Left lung (tissue), 10 donors: ENCODE data around the gene FAM89B. TPM values are rescaled to one million over a fixed set of nuclear protein-coding genes. Genes with fewer than 3 reads are reported as not detected.

Experiments used
- ATAC-seq: fragments of 200-7000 bp; cut with Tn5 transposase; one replicate; pipeline ENCODE4 v1.9.1; 2020; ENCODE audit warnings: moderate library complexity
- DNase-seq, 4 donors: peaks; one replicate each; pipeline ENCODE4 v3.0.0-alpha.2; 2013 to 2020
- H3K27ac ChIP-seq, 2 donors: fragments of 200-600 bp; sonication (generic) in 1 of 2; one replicate each; pipeline versions ENCODE4 v1.5.0 to v1.8.0; 2020 to 2021
- H3K27me3 ChIP-seq, 2 donors: fragments of 200-600 bp; sonication (generic) in 1 of 2; one replicate each; pipeline versions ENCODE4 v1.5.0 to v1.8.0; 2020 to 2021
- H3K36me3 ChIP-seq, 2 donors: fragments of 200-600 bp; sonication (generic) in 1 of 2; one replicate each; pipeline versions ENCODE4 v1.5.0 to v1.8.0; 2020 to 2021
- H3K4me1 ChIP-seq, 2 donors: fragments of 200-600 bp; one replicate each; pipeline ENCODE4 v1.8.0; 2021
- H3K4me3 ChIP-seq, 2 donors: fragments of 200-600 bp; sonication (generic) in 1 of 2; one replicate each; pipeline versions ENCODE4 v1.5.0 to v1.8.0; 2020 to 2021; ENCODE audit warnings: mild to moderate bottlenecking in 1 of 2
- H3K9me3 ChIP-seq, 2 donors: fragments of 200-600 bp; sonication (generic) in 1 of 2; one replicate each; pipeline versions ENCODE4 v1.5.0 to v1.8.0; 2020 to 2021
- CTCF ChIP-seq, 2 donors: fragments of 200-600 bp; sonication (generic) in 1 of 2; IDR thresholded peaks; one replicate each; pipeline versions ENCODE4 v1.5.0 to v1.8.0; 2021; ENCODE audit warnings: antibody characterized with exemption in 2 of 2
- intact Hi-C, 2 donors: fragments of 100-400 bp; cut with DNase I; formaldehyde crosslinking; loops; one replicate each; pipeline versions ENCODE4 v1.11.2 to v1.14.2; 2022
- polyA plus RNA-seq, 6 donors: library from polyadenylated mRNA; unstranded; fragments of 120-200 nt; gene quantifications; one replicate each; pipeline ENCODE4 v1.2.1, GENCODE V29; 2013; ENCODE audit not compliant: insufficient read length in 6 of 6
- total RNA-seq, 2 donors: library from RNA; stranded (reverse); fragmentation: NEBNext Ultra II Directional; extraction: Animal tissue kit (Norgen Biotek cat#: 25700); gene quantifications; one replicate each; pipeline ENCODE4 v1.2.1, GENCODE V29; 2021
- donor health status: DM: no; HTN: yes; CAD: no.
- donor health status: DM: no; HTN: no; CAD: no.

Gene FAM89B
- total and polyA plus RNA-seq, 8 donors, result 20.7 to 57.5 (median 34.9) TPM

GRCh38 chr11:65619281-65619928 lies 47.1 kb downstream of the FAM89B start:
- DNase-seq (peak in 1 of 4 donors; percentile 79), ATAC-seq (no peak)
- H3K4me1 ChIP-seq, result peaks cover 11 to 21% of the 10 kb centered on the region in 2 donors
- H3K36me3 ChIP-seq, result peaks cover 0 to 74% of the 10 kb centered on the region in 2 donors
- H3K4me3 ChIP-seq, result no peak overlapping the region
- no peak for TF ChIP-seq CTCF (IDR thresholded peaks at IDR 0.05)
- H3K9me3 ChIP-seq, result no peaks in the 10 kb centered on the region
- intact Hi-C loops, result no loop called here
- no peak overlapping the region for H3K27ac ChIP-seq
- H3K27me3 ChIP-seq, result no peaks in the 10 kb centered on the region

- H3K4me1 ChIP-seq, result peaks cover 11 to 21% of the 10 kb centered on the region in 2 donors
- ATAC-seq, result peak; percentile 41
- no peak overlapping the region for H3K4me3 ChIP-seq
- peak in 1 of 4 donors; percentile 76 for DNase-seq
- no peaks in the 10 kb centered on the region for H3K27me3 ChIP-seq
- H3K27ac ChIP-seq, result no peak overlapping the region
- H3K36me3 ChIP-seq, result peaks cover 0 to 86% of the 10 kb centered on the region in 2 donors
- no peak for TF ChIP-seq CTCF (IDR thresholded peaks at IDR 0.05)
- no peaks in the 10 kb centered on the region for H3K9me3 ChIP-seq
- intact Hi-C loops, result loop anchor here in 1 of 2 donors (10.0 kb wide), 1 partner anchor 84 kb away; no protein-coding TSS in a partner anchor
Measured at GRCh38 chr11:65620666-65621065, 48.3 kb downstream of the FAM89B start.

DNA sequence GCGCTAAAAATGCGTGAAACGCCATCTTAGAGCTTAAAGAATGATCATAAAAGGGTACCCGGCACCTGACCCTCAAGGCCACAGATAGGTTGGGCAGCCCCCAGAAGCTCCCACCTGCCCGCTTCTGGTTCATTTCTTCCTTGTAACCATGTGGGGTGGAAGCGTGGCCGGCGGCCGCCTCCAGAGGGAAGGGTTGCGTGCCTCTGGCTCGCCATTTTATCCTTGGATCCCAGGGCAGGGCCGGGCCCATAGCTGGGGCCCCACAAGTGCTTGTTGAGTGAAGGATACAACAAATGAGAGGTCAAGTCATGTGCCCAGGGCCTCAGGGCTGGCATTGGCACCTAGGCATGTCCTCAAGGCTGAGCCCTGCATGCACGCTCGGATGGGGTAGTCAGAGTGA lies 49.1 kb downstream of the FAM89B start:
- ATAC-seq (peak; percentile 46), DNase-seq (peak in 1 of 4 donors; percentile 72)
- no peaks in the 10 kb centered on the region for H3K9me3 ChIP-seq
- H3K4me1 ChIP-seq, result peaks cover 9 to 23% of the 10 kb centered on the region in 2 donors
- intact Hi-C loops, result loop anchor here in 1 of 2 donors (10.0 kb wide), 1 partner anchor 83 kb away; no protein-coding TSS in a partner anchor
- no peaks in the 10 kb centered on the region for H3K27me3 ChIP-seq
- H3K4me3 ChIP-seq, result no peak overlapping the region
- no peak overlapping the region for H3K27ac ChIP-seq
- H3K36me3 ChIP-seq, result peaks cover 0 to 94% of the 10 kb centered on the region in 2 donors
- TF ChIP-seq CTCF (IDR thresholded peaks at IDR 0.05), result no peak

DNA sequence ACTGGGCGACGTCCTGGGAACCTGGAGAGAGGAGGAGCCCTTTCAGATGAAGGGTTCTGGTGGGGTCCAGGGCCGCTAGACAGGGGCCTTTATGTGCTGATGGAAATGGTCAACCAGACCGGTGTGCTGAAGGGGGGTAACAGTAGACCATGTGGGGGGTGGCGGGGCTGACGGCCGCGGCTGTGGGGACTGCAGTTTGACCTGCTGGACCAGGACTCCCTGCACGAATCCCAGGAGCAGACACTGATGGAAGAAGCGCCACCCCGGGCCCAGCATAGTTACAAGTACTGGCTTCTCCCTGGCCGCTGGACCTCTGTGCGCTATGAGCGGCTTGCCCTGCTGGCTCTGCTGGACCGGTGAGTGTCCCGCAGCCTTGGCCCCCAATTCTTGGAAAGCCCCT lies 49.7 kb downstream of the FAM89B start:
- TF ChIP-seq CTCF (IDR thresholded peaks at IDR 0.05), result no peak
- no peaks in the 10 kb centered on the region for H3K27me3 ChIP-seq
- peaks cover 3 to 18% of the 10 kb centered on the region in 2 donors for H3K4me1 ChIP-seq
- no peaks in the 10 kb centered on the region for H3K9me3 ChIP-seq
- ATAC-seq, result no peak
- H3K4me3 ChIP-seq, result no peak overlapping the region
- intact Hi-C loops, result loop anchor here in 1 of 2 donors (10.0 kb wide), 1 partner anchor 83 kb away; no protein-coding TSS in a partner anchor
- no peak overlapping the region for H3K27ac ChIP-seq
- DNase-seq, result peak in 1 of 4 donors; percentile 69
- H3K36me3 ChIP-seq, result peaks cover 0 to 100% of the 10 kb centered on the region in 2 donors

DNA sequence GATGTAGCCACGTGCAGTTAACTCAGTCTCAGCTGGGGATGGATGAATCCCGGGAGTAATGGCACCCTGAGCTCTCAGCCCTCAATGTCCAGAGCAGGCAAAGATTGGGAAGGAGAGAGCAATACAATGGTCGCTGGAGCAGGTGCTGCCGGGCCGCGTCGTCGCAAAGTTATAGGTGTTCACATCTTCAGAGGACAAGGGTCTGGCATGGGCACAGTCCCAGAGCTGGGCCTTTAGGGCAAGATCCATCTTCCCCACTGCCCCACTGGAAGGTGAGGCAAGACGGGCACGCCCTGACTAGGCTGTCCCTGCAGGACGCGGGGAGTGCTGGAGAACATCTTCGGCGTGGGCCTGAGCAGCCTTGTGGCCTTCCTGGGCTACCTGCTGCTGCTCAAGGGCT lies 50.8 kb downstream of the FAM89B start:
- Histone ChIP-seq H3K4me3 (no peak overlapping the region), H3K27me3 (no peaks in the 10 kb centered on the region), H3K27ac (no peak overlapping the region), H3K9me3 (no peaks in the 10 kb centered on the region), H3K4me1 (peaks cover 0 to 7% of the 10 kb centered on the region in 2 donors), H3K36me3 (peaks cover 0 to 100% of the 10 kb centered on the region in 2 donors)
- TF ChIP-seq CTCF (IDR thresholded peaks at IDR 0.05), result no peak
- no peak for DNase-seq
- ATAC-seq, result no peak
- intact Hi-C loops, result loop anchor here in 1 of 2 donors (10.0 kb wide), 1 partner anchor 82 kb away; no protein-coding TSS in a partner anchor

Other genes with a start within 250 kb of the FAM89B start
- gene DPF2, start 238.7 kb upstream of the FAM89B start, total RNA-seq, result 10 to 100 TPM; 47.4 to 51.4 TPM
- gene DPF2, start 238.7 kb upstream of the FAM89B start, polyA plus RNA-seq, result 10 to 100 TPM; 85.0 to 94.8 (median 92.4) TPM
- gene TIGD3, start 217.8 kb upstream of the FAM89B start, total RNA-seq, result under 1 TPM; 0.21 to 0.32 TPM
- gene TIGD3, start 217.8 kb upstream of the FAM89B start, polyA plus RNA-seq, result under 1 TPM in 5 of 6 donors, not detected in 1; 0.14 to 0.39 (median 0.24) TPM
- 1 to 10 TPM; 8.4 to 9.8 TPM for gene SLC25A45, start 189.9 kb upstream of the FAM89B start, total RNA-seq
- gene SLC25A45, start 189.9 kb upstream of the FAM89B start, polyA plus RNA-seq, result 10 to 100 TPM; 10.7 to 17.0 (median 12.8) TPM
- gene FRMD8, start 185.9 kb upstream of the FAM89B start, total RNA-seq, result 10 to 100 TPM; 31.7 to 31.9 TPM
- 10 to 100 TPM; 15.8 to 22.2 (median 19.3) TPM for gene FRMD8, start 185.9 kb upstream of the FAM89B start, polyA plus RNA-seq
- gene NEAT1, start 149.7 kb upstream of the FAM89B start, total RNA-seq, result 1,000 to 10,000 TPM; 1,146 to 1,441 TPM
- gene NEAT1, start 149.7 kb upstream of the FAM89B start, polyA plus RNA-seq, result 100 to 1,000 TPM; 106 to 190 (median 144) TPM
- over 10,000 TPM; 12,400 to 15,875 TPM for gene MALAT1, start 73.5 kb upstream of the FAM89B start, total RNA-seq
- 100 to 1,000 TPM; 608 to 824 (median 717) TPM for gene MALAT1, start 73.5 kb upstream of the FAM89B start, polyA plus RNA-seq
- 10 to 100 TPM; 81.2 to 82.5 TPM for gene SCYL1, start 47.5 kb upstream of the FAM89B start, total RNA-seq
- 10 to 100 TPM; 51.7 to 71.5 (median 59.4) TPM for gene SCYL1, start 47.5 kb upstream of the FAM89B start, polyA plus RNA-seq
- 100 to 1,000 TPM in 1 of 2 donors, 10 to 100 TPM in 1; 70.8 to 157 TPM for gene LTBP3, start 14.2 kb upstream of the FAM89B start, total RNA-seq
- 100 to 1,000 TPM; 235 to 322 (median 257) TPM for gene LTBP3, start 14.2 kb upstream of the FAM89B start, polyA plus RNA-seq
- 10 to 100 TPM; 21.7 to 32.3 TPM for gene ZNRD2, start 2.1 kb upstream of the FAM89B start, total RNA-seq
- gene ZNRD2, start 2.1 kb upstream of the FAM89B start, polyA plus RNA-seq, result 10 to 100 TPM; 44.1 to 55.7 (median 54.2) TPM
- gene EHBP1L1, start 3.5 kb downstream of the FAM89B start, total RNA-seq, result 100 to 1,000 TPM in 1 of 2 donors, 10 to 100 TPM in 1; 57.0 to 133 TPM
- gene EHBP1L1, start 3.5 kb downstream of the FAM89B start, polyA plus RNA-seq, result 10 to 100 TPM; 28.5 to 39.7 (median 35.4) TPM
- gene KCNK7, start 23.3 kb downstream of the FAM89B start, total RNA-seq, result 1 to 10 TPM in 1 of 2 donors, not detected in 1; 2.0 TPM
- 1 to 10 TPM in 1 of 6 donors, under 1 TPM in 5; 0.21 to 1.2 (median 0.47) TPM for gene KCNK7, start 23.3 kb downstream of the FAM89B start, polyA plus RNA-seq
- gene MAP3K11, start 41.7 kb downstream of the FAM89B start, total RNA-seq, result 100 to 1,000 TPM in 1 of 2 donors, 10 to 100 TPM in 1; 74.7 to 100 TPM
- gene MAP3K11, start 41.7 kb downstream of the FAM89B start, polyA plus RNA-seq, result 10 to 100 TPM; 43.9 to 64.0 (median 56.6) TPM
- 10 to 100 TPM; 36.7 to 44.5 TPM for gene PCNX3, start 43.2 kb downstream of the FAM89B start, total RNA-seq
- gene PCNX3, start 43.2 kb downstream of the FAM89B start, polyA plus RNA-seq, result 10 to 100 TPM; 19.9 to 35.4 (median 25.3) TPM
- 100 to 1,000 TPM in 1 of 2 donors, 10 to 100 TPM in 1; 77.3 to 107 TPM for gene SIPA1, start 65.6 kb downstream of the FAM89B start, total RNA-seq
- 10 to 100 TPM; 40.5 to 57.3 (median 46.8) TPM for gene SIPA1, start 65.6 kb downstream of the FAM89B start, polyA plus RNA-seq
- 10 to 100 TPM; 56.5 to 67.9 TPM for gene RELA, start 90.4 kb downstream of the FAM89B start, total RNA-seq
- 10 to 100 TPM; 51.3 to 70.6 (median 58.8) TPM for gene RELA, start 90.4 kb downstream of the FAM89B start, polyA plus RNA-seq
- gene KAT5, start 139.7 kb downstream of the FAM89B start, total RNA-seq, result 10 to 100 TPM; 57.0 to 67.1 TPM
- 10 to 100 TPM; 58.4 to 69.2 (median 64.5) TPM for gene KAT5, start 139.7 kb downstream of the FAM89B start, polyA plus RNA-seq
- gene RNASEH2C, start 148.3 kb downstream of the FAM89B start, total RNA-seq, result 10 to 100 TPM; 46.0 to 70.1 TPM
- gene RNASEH2C, start 148.3 kb downstream of the FAM89B start, polyA plus RNA-seq, result 10 to 100 TPM; 34.7 to 52.5 (median 37.2) TPM
- gene AP5B1, start 208.4 kb downstream of the FAM89B start, total RNA-seq, result 10 to 100 TPM; 22.6 to 39.0 TPM
- 1 to 10 TPM; 2.9 to 4.5 (median 3.5) TPM for gene AP5B1, start 208.4 kb downstream of the FAM89B start, polyA plus RNA-seq
- under 1 TPM; 0.37 to 0.41 TPM for gene OVOL1, start 214.5 kb downstream of the FAM89B start, total RNA-seq
- under 1 TPM; 0.20 to 0.45 (median 0.31) TPM for gene OVOL1, start 214.5 kb downstream of the FAM89B start, polyA plus RNA-seq